Measurements from ENCODE around the gene PEA15.

The PEA15 gene

DNA sequence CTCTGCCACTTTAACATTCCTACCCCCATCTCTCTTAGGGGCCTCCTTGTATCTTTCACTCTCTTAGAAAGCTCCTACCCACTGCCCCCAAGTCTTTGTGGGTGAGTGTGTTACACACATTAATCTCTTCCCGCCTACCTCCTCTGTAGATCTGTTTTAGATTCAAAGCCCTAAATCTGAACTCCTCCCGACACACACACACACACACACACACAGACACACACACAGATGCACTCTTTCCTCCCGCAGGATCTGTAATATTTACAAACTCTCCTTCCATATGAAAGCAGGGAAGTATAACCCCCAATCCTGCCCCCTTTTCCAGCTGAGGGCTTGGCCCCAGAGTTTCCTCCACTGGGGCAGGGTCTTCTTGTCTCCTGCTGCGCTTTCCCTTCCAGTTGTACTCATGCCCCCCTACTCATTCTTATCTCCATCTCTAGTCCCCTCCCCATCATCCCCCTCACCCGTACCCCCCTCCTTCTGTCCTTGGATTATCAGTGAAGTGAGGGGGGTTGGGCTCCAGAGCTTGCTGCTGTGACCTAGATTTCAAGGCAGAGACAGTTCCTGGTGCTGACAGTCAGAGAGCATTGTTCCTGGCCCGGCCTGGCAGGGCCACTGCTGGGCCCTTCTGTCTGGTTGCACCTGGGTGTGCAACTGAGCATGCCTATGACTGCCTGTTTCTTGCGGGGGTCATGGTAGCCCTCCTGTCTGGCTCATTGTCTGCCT is 4.3 kb downstream of the PEA15 start:
- no peak for DNase-seq

DNA sequence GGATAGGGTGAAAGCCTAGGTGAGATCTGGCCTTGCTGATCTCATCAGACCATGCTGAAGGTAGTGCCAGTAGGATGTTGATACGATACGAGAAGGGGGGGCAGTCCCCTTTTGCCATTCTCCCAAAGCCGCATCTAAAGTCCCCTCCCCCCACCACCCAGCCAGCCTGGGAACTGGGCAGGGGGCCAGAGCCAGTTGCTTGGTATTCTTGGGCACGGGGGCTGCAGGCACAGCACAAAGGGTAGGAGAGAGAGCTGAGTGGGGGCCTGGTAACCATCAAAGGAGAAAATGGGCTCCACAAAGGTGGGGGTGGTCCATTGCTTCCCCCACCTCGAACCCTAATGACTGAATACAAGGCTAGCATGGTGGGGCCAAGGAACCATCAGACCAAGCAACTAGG is 5.4 kb downstream of the PEA15 start:
- DNase-seq: no peak

DNA sequence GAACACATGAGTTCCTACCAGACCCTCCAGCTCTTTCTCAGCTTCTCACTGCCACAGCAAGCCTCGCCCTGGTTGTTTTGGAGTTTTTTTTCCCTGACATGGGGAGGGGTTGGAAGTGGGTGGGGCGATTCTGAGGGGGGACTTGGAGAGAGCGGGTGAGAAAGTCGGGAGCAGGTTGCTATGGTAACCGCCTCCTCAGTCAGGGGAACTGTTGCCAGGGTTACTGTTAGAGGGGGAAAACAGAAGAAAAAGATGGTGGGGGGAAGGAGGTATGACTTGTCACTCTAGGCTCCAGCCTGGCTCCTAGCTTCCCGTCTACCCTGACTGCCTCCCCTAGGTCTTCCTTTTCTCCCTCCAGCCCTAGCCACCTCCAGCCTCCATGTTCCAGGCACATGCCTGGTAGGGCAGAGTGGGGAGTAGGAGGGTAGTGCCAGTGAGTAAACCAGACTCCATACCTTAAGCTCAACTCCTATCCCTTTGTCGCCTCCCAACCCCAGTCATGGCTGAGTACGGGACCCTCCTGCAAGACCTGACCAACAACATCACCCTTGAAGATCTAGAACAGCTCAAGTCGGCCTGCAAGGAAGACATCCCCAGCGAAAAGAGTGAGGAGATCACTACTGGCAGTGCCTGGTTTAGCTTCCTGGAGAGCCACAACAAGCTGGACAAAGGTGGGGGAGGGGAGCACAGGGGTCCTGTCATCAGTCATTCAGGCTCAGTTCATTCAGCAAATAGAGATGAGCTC is 6.0 kb downstream of the PEA15 start:
- no peak for DNase-seq

DNA sequence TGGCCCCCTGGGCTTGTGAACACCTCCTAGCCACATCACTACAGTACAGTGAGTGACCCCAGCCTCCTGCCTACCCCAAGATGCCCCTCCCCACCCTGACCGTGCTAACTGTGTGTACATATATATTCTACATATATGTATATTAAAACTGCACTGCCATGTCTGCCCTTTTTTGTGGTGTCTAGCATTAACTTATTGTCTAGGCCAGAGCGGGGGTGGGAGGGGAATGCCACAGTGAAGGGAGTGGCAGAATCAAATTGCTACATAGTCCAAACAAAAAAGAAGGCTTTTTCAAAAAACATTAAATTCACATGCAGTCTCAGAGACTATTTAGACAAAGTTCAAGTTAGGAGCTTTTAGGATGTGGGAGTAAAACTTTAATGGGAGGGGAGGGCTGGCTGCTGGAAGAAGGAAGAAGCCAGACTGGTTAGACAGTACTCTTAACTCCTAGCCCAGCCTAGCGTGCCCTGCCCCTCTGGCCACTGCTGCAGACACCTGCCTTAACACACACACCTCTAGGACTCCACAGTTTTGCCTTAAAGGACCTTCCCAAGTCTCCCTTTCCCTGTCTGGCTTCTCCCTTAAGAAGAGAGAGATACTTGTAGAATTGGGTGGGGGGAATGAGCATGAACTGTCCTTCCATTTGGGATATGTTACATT is 9.4 kb downstream of the PEA15 start:
- no peak for DNase-seq

DNA sequence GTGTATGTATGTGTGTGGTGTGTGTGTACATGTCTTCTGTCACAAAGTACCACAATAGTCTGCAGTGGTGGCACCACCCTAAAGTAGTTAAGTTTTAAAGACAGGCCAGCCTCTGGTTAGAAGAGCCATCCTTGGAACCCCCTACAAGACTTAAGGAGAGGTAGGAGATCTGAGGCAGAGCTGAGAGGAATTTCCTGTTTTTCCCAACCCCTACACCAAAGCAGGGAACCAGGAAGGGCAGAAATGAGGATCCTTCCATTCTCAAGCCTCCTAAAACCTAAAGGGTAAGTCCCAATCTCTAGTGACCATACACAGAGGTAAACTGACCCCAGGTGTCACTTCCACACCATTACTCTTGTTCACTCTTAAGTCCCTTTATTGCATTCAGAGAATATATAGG is 11.1 kb downstream of the PEA15 start:
- no peak for DNase-seq

DNA sequence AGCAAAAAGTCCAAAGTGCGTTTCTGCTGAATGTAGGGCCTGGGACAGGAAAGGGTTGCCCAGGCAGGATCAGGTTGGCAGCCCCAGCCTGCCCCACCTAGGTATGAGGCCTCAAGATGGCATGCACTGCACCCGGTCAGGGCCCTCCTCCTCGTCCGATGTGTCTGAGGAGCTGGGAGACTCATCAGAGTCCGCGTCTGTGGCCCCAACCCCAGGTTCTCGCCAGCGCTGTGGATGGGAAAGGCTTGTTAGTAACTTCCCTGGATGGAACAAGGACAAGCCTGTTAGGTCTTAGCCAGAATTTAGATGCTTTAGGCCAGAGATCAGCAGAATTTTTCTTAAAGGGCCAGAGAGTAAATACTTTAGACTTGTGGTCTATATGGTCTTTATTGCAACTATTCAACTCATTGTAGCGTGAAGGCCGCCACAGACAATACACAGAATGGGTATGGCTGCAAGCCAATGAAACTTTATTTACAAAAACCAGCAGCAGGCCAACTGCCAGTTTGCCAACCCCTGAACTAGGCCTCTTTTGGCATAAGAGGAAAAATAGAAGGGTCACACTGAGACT is 12.4 kb downstream of the PEA15 start:
- no peak for DNase-seq

DNA sequence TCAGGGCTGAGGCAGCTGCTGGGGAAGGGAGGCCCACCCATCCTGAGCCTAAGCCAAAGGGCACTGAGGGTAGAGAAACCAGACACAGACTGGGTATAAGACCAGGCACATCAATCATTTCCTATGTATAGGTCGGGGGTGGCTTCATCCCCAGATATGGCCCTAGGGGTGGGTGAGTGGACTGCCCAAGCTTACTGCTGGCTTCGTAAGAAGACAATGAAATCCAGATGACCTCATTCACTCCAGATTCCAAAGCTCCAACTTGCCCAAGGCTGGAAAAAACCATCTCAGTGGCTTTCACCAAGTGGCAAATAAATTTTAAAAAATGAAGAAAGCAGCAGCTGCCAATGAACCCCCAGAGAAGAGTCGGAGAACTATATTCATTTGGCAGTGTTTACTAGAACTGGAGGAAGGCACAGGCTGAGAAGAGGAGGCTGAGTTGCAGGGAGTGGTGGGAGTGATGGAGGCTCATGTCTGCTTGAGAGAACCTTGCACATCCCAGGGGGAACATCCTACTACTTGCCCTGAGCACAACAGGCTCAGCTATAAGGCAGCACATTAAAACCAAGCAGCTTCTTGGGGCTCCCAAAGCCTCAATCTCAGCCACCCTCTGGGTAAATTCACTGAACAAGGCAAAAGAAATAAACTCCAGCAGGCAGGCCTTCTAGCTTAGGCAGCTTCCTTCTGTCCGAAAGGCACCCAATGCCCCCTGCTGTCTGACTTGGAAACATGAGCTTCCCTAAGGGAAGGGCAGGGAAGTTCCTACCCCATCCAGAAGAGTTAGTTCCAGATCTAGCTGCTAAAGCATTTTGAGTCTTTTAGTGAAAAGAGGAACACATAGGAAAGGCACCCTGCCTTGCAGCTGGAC is 14.1 kb downstream of the PEA15 start:
- DNase-seq: no peak

DNA sequence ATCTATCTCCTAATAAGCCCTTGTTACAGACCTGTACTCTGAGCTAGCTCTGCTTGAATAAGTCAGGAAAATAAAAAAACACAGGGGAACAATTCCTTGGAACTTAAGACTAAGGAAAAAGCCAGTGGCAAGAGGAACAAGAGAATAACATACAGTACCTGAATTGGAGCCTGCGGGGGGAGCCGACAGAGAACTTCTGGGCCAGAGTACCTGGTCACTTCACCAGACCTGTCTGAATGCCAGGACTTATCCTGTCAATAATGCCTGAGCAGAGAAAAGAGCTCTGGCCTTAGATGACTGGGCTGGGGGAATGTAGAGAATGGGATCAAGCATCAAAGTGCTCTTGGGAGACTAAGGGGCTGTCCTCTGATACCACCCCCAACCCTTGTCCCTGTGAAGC is 15.1 kb downstream of the PEA15 start:
- DNase-seq: no peak

DNA sequence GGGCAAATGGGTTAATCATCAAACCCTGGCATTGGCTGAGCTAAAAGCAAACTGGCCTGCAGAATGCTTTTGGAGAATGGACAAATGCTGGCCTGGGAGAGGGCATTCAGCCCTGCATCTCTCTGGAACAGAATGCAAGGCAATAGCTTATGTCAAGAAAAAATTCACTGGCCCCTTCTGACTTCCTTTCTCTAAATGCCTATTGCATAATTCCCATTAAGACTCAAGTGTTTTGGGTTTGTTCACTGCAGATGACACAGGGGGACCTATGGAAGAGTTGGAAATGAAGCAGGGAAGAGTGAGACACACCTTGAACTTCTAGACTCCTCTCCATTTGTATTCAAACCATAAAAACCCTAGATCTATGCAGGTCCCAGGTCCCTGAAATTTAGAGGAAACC is 15.9 kb downstream of the PEA15 start:
- DNase-seq: no peak

DNA sequence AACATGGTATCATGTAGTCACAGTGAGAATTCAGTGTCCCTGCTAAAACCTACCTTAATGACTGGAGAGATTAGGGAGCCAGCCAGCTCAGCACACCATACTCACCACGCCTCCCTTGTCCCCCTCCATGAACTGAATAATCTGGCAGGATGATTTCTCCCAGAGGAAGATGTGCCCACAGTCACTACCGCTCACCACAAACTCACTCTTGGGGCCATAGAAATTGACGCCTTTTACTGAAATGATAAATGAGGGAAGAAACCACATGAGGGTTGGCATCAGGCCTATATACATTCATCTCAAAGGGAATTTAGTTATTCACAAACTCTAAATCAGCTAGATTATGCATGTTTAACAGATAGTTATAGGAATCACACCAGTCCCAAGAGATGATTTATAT is 17.4 kb downstream of the PEA15 start:
- no peak for DNase-seq

DNA sequence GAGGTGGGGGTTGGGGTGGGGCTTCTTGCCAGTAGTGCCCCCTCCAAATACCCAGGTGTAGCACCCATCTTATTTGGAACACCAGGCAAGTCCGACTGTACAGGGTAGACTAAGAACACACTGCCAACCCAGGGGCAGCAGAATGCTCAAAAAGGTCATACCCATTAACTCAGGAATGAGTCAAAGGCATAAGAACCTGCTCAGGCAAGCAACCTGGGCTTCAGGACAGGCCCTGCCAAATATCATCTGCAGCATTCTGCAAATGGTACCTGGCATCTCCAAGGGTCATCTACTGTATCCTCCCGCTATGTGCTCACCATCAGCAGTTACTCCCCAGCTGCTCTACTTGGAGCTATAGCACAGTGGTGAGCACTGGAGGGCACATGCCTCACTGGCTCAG is 19.4 kb downstream of the PEA15 start:
- no peak for DNase-seq

DNA sequence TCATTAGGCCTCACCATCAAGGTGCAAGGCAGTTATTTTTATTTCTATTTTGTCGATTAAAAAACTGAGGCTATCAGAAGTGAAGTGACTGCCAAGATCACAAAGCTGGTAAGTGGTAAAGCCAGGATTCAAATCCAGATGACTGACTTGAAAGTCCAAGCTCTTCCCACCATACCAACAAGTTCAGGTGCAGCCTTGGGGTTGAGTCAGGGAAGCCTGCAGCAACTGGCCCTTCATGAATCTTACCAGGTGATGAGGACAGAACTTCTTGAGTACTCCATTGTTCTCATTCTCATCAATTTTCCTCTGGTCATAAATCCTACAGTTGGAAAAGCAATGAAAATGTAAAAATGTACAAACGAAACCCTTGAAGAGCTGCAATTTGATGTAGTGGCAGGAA is 20.2 kb downstream of the PEA15 start:
- no peak for DNase-seq

DNA sequence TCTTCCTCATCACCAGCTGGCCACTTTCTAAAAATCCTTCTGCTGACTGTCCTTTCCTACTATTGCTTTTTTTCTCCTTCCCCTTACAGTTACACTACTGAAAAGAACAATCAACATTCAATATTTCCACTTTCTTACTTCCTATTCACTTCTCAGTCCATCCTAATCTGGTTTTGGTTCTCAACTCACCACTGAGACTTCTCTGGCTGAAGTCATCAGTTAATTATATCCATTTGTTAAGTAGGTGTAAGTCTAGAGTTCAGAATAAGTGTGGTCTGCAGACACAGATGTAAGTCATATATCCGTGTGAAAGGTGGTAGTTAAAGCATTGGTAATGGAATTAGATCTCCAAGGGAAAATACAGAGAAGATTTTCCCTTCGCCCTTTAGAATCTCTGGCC is 21.4 kb downstream of the PEA15 start:
- no peak for DNase-seq

DNA sequence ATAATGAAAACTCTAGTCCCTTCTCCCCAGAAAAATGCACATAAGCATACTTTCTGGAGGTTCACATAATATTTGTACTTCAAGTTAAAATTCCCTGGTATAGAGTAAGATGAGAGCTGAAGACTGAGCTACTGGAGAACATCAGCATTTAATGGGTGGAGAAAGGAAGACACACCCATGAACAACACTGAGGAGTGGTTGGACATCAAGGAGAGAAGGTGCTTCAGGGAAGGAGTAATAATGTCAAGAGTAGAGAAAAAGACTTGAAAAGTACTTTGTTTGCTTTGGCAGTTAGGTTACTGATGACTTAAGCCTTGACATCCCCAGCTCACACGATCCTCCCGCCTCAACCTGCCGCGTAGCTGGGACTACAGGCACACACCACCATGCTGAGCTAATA is 21.9 kb downstream of the PEA15 start:
- DNase-seq: no peak

DNA sequence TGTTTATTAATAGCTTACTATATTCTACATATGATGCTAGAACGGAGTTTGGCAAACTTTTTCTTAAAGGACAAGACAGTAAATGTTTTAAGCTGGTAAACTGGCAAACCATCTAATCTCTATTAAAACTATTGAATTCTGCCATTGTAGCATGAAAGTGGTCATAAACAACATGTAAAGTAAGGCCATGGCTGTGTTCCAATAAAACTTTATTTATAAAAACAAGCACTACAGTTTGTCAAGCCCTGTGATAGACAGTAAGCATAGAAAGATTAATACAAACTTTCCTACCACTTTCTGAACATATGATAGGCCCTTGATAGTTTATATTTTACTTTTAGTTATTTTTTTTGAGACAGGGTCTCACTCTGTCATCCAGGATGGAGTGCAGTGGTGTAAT is 22.4 kb downstream of the PEA15 start:
- DNase-seq: no peak

DNA sequence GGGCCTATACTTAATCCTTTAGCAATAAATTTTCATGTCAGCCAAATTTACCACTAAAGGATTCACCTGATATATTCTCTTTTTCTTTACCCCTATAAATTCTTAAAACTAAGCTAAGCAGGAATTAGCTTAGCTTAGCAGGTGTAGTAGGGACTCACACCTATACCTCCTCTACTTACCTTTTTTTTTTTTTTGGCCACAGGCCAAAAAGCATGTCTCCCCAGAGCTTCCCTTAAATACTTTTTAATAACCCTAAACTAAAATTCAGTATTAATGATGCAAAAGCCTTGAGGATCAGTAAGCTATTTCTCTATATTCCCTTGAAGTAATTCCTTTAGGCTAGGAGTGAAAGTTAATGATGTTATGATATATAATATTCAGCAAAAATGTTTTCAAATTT is 23.2 kb downstream of the PEA15 start:
- DNase-seq: no peak

DNA sequence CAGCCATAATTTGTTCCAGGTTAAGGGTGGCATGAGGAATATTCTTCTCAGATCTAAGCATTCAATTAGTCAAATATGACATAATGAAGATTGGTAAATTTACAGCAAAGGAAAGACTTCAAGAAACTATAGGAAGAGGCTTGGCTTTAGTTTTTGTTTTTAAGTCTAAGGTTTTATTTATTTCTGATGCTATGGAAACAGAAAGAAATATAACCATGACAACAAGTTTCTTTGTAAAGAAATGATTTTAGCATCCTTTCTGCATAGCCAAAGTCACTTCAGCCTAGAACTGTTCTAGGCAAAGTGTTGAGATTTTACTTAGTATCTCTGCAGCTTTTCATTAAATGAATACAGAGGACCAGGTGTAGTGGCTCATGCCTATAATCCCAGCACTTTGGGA is 27.7 kb downstream of the PEA15 start:
- no peak for DNase-seq

DNA sequence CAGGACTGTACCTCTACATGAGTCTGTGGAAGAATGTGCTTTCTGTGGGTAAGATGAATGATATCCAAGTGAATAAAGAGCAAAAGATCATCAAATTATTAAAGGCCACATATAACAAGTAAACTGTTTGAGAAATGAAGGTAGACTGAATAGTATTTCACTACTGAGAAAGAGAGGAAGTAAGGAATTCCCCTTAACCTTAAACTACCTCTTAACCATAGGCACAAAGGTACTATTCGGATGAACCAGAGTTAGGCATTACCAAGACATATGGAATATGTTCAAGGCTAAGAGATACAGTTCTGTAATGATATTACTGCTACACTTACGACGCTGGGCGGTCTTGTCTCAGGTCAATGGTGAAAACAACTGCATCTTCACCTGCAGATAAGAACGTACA is 31.6 kb downstream of the PEA15 start:
- no peak for DNase-seq

DNA sequence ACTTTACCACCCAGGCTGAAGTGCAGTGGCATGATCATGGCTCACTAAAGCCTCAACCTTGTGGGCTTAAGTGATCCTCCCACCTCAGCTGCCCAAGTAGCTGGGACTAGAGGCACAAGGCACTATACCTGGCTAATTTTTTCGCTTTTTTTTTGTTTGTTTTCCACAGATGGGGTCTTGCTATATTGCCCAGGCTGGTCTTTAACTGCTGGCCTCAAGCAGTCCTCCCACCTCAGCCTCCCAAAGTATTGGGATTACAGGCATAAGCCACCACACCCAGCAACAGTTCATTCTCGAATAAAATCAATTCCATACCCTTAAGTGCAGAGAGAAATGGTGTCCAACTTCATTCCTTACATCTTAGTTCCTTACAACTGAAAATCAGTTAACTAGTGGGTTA is 32.4 kb downstream of the PEA15 start:
- DNase-seq: no peak

DNA sequence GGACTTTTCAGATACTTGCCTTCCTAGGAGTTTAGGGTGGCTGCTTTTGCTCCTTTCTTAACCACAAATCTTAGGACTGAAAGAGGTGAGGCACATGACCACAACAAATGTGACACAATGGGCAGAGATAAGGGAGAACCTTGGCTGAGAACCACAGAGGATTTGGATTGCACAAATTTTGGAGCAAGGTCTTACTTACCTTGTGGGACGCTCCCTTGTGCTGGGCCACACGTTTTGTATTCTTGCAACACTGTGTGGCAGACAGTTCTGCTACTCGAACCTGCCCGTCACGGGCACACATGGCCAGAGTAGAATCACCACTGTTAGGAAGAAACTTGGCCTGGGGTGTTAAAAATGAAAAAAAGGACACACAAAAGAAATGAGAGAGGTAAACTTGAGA is 33.2 kb downstream of the PEA15 start:
- DNase-seq: no peak

DNA sequence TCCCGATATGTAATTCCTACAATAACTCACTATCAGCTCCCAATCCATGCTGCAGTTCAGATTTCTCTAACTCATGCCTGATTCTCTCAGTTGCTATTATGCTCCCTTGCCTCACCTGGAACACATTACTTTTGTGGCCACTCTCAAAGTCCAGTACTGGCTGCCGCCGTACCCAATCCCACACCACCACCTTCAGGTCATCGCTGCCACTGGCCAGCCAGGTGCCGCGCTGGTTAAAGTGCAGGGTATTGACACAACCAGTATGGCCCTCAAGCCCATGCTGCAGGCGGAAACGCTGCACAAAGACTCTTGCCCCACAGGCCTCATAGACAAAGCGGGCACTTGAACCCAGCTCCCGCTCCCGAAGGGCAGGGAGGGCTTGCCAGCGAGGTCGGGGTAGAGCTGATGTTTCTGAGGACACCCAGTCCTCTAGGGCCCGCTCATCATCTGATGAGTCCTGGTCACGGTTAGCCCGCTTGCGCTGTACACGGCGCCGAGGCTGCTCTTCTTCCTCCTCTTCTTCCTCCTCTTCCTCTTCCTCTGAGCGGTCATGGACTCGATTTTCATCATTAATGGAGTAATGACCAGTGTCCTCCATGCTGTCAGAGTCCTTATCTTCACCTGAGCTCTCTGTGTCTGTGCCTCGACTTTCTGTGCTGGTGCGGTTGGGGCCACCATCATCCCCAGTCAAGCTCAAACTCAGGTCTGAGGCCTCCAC is 34.6 kb downstream of the PEA15 start:
- DNase-seq: no peak

DNA sequence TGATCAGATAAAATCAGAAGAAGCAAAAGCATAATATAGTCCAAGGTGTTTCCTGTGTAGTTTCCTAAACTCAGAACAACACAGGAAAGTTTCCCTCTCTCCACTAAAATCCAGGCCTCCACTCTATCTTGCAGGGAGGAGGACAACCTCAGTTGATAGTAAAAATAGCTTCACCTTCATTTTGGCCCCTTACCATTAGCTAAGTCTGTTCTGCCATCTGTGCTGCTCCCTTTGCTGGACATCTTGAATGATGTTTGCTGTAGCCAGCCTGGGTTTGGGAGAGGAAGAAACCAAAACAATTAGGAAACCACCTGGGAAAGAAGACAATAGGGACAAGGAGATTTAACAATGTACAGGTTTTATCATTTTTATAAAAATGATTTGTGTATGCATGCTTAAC is 38.6 kb downstream of the PEA15 start:
- DNase-seq: no peak
